ENCODE measurements around the gene KCNJ12. TPM values are rescaled to one million over a fixed set of nuclear protein-coding genes. Genes with fewer than 3 reads are reported as not detected.
"Not testable (repeated sequence)": the region's sequence is repeated elsewhere in the genome, so short reads cannot be mapped to it uniquely, and the experiment has no call there.

Gene KCNJ12
- total RNA-seq, 1 donor from 2014 or later: 3.1 TPM

- not testable (repeated sequence) for DNase-seq
These were observed 32.1 kb downstream of the KCNJ12 start for GRCh38 chr17:21408224-21408623.

- not testable (repeated sequence) for DNase-seq
These were observed 32.7 kb downstream of the KCNJ12 start for GRCh38 chr17:21408766-21409300.

GRCh38 chr17:21409388-21409787 is 33.2 kb downstream of the KCNJ12 start:
- DNase-seq: not testable (repeated sequence)

- not testable (repeated sequence) for DNase-seq
These were observed 33.8 kb downstream of the KCNJ12 start for GRCh38 chr17:21409971-21410370.

- DNase-seq: not testable (repeated sequence)
These were observed 34.2 kb downstream of the KCNJ12 start for GRCh38 chr17:21410371-21410770.

GRCh38 chr17:21410906-21411678 is 34.9 kb downstream of the KCNJ12 start:
- not testable (repeated sequence) for DNase-seq

GRCh38 chr17:21411679-21412205 is 35.6 kb downstream of the KCNJ12 start:
- not testable (repeated sequence) for DNase-seq

GRCh38 chr17:21412207-21412681 is 36.1 kb downstream of the KCNJ12 start:
- DNase-seq: not testable (repeated sequence)

- DNase-seq: not testable (repeated sequence)
These were observed 37.6 kb downstream of the KCNJ12 start for GRCh38 chr17:21413570-21414279.

- DNase-seq: not testable (repeated sequence)
These were observed 38.5 kb downstream of the KCNJ12 start for GRCh38 chr17:21414616-21415015.

- not testable (repeated sequence) for DNase-seq
These were observed 39.2 kb downstream of the KCNJ12 start for GRCh38 chr17:21415166-21415990.

GRCh38 chr17:21416471-21416981 is 40.4 kb downstream of the KCNJ12 start:
- not testable (repeated sequence) for DNase-seq

GRCh38 chr17:21417349-21417748 is 41.2 kb downstream of the KCNJ12 start:
- not testable (repeated sequence) for DNase-seq

GRCh38 chr17:21417921-21418320 is 41.8 kb downstream of the KCNJ12 start:
- no peak for DNase-seq

- no peak for DNase-seq
These were observed 42.5 kb downstream of the KCNJ12 start for GRCh38 chr17:21418446-21419298.

GRCh38 chr17:21419299-21420239 is 43.4 kb downstream of the KCNJ12 start:
- no peak for DNase-seq

GRCh38 chr17:21420503-21421090 is 44.4 kb downstream of the KCNJ12 start:
- not testable (repeated sequence) for DNase-seq

GRCh38 chr17:21421421-21422310 is 45.5 kb downstream of the KCNJ12 start:
- not testable (repeated sequence) for DNase-seq

Data from skin of body (tissue), 2 donors.